Globus pallidus (tissue), 1 donor: ENCODE data around the gene ZFR2.
"Not testable (repeated sequence)": the region's sequence is repeated elsewhere in the genome, so short reads cannot be mapped to it uniquely, and the experiment has no call there.

ENCODE experiments used
- DNase-seq: peaks from one replicate; pipeline ENCODE4 v3.0.0-alpha.2; 2015; ENCODE audit warnings: low spot score

Gene ZFR2

DNA sequence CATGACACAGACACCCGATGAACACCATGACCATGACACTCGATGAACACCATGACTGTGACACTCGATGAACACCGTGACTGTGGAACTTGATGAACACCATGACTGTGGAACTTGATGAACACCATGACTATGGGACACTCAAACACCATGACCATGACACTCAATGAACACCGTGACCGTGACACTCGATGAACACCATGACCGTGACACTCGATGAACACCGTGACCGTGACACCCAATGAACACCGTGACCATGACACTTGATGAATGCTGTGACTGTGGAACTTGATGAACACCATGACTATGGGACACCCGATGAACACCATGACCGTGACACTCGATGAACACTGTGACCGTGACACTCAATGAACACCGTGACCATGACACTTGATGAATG lies 31.5 kb downstream of the ZFR2 start:
- no peak for DNase-seq

DNA sequence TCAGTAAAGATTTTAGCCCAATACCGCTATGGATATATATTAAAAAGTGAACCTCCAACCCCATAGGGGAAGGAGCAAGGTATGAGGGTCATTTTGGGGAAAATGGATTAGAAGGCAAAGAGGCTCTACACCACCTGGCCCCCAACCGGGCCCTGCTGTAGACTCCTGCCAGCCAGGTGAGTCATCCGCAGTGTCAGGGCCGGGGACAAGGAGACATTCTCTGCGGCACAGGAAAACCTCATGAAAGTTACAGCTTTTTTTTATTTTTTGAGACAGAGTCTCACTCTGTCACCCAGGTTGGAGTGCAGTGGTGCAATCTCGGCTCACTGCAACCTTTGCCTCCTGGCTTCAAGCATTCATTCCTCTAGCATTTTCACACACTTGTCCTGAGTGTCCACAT lies 32.0 kb downstream of the ZFR2 start:
- no peak for DNase-seq

DNA sequence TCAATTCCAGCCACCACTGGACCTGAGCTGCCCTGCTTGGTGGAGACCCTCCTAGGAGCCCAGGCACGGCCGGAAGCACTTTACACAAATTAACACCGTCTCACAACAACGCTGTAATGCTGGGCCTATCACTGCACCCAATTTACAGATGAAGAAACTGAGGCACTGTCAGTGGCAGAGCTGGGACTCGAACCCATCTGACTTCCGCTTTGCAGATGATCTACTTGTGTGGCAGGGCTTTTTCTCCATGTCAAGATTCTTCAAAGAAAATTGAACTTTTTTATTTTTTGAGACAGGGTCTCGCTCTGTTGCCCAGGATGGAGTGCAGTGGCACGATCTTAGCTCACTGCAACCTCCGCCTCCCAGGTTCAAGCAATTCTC lies 33.8 kb downstream of the ZFR2 start:
- DNase-seq: no peak

DNA sequence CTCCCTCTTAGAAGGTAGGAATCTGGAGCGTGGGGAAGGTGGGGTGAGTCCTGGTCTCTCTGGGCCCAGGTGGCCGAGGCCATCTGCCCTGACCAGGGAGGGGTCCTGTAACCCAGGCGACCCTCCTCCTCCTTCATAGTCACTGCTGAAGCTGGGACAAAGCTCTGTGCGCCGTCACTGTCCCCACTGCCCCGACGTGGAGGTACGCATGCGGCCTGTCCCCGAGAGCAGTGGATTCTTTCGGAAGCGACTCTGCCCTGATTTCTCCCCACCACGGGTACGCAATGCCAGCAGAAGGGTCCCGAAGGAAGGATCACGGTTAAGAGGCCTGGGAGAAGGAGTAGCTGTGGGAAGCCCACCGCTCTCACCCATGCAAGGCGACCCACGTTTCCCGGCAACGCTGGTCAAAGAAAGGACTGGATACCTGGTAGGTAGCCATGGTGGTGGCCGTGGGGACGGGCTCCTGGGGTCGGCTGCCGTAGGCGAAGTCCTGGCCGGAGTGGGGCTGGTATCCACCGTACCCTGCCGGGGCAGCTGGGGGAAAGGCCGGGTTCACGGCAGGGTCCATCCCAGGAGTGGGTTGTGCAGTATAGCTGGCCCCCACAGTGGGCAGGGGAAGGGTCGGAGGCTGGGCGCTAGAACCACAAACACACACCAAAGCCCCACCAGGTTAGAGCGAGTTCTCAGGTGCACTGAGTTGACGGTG lies 34.3 kb downstream of the ZFR2 start:
- DNase-seq: no peak

DNA sequence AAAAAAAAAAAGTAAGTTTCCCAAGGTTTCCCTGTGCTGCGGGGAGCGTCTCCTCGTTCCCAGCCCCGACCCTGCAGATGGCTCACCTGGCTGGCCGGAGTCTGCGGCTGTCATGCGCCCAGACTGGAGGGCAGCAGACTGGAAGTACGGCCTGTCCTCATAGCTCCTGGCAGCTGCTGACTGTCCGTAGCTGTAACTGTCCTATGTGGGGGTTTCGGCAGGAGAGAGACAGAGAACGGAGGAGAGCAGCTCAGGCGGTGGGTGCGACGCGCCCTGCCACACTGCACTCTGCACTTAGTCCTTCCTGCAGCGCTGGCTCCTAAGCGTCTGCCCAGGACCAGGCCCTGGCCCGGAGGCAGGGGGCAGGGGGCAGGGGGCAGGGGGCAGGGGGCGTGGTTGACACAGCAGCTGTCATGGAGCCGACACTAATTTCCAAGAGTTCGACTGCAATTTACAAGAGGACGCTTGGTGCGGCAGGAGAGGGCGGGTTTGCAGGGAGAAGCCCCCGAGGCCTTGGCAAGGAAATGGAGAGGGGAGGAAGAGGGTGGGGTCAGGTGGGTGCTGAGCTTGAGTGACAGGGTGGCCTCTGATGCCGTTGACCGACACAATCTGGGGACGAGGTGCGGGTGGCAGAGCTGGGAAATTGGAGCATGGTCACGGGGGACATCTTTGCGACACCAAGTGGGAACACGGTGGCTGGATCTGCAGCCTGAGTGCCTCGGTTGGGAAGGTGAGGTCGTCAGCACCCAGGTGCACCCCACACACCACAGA lies 35.1 kb downstream of the ZFR2 start:
- DNase-seq: no peak

DNA sequence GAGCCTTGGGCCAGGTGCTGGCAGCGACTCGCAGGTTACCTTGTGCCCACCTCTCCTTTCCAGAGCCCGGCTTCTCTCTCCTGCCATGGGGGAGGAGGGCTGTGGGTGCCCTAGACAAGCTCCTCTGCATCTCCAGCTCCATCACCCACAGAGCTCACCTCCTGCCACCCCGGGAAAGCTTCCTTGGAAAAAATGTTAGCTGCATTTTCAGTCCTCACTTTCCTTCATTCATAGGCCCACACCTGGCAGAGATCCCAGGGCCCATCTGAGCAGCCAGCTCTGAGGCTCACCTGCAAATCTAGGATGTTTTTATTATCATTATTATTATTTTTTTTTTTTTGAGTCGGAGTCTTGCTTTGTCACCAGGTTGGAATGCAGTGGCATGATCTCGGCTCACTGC lies 36.8 kb downstream of the ZFR2 start:
- DNase-seq: no peak

DNA sequence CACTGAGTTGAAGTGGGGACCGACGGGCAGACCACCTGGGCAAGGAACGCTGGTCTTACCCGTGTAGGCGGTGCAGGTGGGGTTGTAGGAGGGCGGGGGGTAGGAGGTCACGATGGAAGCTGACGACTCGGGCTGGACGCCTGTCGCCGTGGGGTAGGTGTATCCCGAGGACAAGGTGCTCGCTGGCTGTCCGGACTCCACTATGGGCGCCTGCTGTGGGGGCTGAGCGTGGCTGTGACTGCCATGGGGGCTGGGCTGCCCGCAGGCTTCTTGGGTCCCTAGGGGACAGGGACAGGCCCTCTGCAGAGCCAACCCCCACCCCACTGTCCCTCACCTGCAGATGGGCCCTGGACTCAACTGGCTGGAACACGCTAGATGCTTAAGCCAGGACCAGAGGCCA lies 37.2 kb downstream of the ZFR2 start:
- no peak for DNase-seq

DNA sequence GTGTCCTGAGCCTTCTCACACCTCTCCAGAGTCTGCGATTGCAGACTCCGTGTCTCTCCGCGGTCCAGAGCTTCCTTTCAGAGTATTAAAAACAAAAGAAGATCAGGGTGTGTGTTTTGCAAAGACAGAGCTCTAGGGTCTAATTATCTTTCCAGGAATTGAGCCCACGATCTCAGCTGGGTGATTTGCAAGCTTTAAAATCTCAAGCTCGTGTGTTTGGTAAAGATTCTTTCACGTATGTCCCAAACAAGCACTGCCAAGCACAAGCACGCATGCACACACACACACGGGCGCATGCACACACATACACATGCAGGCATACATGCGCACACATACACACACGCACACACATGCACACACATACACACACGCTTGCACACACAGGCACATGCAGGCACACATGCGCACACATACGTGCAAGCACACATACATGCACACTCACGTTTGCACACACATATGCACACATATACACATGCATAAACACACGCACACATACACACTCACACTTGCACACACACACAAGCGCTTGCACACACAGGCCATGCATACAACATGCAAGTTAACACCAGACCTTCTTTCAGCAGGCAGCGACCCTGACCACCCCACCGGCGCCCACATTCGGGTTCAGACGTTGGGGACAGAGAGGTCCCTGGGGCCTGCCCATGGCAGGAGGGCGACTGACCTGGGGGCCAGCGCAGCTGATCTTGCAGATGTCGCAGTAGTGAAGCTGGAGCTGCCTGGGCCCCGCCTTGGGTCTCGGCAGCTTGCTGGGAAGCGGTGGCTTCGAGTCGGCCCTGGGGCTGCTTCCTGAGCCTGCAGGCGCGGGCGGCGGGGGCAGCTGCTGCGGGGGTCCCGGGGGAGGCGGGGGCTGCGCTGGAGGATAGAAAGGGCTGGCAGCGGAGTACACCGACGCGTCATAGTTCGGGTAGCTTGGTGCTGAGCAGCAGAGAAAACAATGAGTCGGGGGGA lies 37.9 kb downstream of the ZFR2 start:
- DNase-seq: no peak

DNA sequence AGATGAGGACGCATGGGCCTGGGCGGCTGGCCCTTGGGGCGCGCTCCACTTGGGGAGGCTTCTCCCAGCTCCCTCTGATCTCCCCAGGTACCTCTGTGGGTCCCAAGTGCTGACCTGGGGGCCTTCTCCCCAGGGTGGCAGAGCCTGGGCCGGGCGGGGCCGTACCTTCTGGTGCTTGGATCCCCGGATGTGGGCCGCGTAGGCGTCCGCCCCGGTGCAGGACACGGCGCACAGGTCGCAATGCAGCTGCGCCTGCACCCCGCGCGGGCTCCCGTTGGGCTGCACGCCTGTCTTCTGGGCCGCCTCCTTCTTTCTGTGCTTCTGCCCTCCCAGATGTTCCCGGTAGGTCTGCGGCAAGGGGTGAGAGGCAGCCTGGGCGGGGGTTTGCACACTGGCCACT lies 41.5 kb downstream of the ZFR2 start:
- DNase-seq: no peak

DNA sequence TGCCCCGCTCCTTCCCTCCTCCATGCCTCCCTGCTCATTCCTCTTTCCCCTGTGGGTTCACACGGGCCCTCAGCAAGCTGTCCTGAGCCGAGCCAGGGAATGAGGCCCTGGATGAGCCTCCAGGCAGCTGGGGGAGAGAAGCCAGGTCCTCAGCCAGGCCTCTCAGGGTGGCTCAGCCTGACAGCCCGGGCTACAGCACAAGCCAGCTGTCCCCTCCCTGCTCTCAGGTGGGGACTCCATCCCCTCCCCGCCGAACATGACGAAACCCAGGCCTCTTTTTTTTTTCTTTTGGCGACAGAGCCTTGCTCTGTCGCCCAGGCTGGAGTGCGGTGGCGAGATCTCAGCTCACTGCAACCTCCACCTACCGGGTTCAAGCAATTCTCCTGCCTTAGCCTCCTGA lies 42.7 kb downstream of the ZFR2 start:
- DNase-seq: no peak

DNA sequence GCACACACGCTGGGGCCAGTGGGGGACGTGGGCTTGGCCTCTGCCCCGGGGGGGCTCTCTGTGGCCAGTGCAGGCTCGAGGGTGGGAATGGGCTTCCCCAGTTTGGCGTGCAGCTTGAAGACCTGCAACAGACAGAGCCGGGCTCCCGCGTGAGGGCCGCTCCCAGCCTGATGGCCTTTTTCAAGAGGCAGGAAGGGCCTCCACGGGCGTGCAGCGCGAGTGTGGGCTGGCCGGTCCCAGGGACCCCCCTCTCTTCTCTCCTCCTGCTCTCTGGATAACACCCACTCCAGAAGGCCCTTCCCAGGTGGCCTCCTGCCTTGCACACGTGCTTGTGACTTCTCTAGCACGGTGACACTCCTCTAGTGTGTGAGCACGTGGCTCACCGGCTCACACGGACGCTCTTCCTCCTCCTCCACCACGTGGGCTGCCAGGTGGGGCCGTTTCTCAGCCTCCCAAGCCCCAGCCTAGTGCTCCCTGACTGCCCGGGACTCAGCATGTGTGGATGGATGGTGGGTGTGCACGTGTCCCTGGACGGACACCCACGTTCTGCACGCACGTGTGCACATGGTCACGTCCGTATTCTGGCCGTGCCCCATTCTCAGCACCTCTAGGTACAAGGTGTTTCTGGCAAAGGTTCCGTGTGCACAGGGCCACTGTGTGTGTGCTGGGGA lies 43.4 kb downstream of the ZFR2 start:
- no peak for DNase-seq

DNA sequence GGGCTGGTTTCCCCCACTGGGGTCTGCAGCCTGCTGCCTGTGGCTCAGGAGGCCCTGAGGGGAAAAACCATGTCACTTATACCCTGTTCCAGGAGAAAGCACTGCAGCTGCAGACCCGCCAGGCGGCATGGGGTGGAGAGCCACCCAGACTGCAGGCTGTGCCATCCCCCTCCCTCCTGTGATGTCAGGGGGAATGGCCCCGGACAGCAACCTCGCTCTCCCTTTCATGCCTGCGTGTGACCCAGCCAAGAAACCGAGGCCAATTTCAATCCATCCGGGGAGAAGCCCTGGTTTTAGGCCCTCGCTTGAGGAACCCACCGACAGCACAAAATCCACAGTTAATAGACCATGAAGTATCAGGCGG lies 45.5 kb downstream of the ZFR2 start:
- no peak for DNase-seq

DNA sequence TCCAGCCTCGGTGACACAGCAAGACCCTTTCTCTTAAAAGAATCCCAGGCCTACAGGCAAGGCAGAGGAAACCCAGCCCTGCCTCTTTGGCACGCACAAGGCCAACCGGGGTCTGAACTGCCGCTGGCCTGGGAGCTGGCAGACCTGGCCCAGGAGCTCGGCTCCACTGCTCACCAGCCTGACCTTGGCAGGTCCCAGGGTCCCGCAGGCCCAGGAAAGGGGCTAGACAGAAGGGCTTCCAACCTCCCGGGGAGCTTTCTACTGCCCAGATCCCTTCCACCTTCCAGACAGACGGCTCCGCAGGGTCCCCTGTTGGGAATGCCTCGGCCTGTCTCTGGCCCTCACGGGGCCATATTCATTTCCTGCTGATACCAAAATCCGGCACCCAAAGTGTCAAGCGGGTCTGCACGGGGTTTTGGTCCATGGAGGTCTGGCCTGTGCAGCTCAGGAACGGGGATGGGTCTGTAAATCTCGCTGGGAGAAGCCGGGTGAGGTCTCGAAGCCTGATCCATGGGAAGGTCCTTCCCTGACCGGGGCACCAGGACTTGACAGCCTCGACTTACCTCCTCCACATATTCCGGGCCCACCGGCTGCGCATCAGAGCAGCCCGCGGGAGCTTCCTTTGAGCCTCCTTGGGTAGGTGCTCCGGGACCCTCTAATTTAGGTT lies 46.0 kb downstream of the ZFR2 start:
- no peak for DNase-seq

DNA sequence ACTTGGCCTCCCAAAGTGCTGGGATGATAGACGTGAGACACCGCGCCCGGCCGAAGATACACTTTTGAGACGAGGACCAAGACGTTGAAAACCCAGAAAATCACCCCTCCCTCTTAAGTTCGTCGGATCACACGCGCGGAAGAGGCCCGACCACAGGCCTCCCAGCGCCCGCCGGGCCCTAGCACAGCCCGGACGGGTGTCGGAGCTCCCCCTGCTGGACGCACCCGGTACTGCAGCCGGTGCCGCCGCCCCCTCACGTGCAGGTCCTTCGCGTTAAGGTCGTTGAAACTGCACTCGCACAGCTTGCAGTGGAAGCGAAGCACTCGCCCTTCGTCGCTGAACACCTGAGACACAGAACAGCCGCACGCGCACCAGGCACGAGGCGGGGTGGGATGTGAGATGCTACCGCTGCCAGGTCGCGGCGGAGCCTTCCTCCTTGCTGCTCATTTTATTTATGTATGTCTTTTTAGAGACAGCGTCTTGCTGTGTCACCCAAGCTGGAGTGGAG lies 46.9 kb downstream of the ZFR2 start:
- no peak for DNase-seq

DNA sequence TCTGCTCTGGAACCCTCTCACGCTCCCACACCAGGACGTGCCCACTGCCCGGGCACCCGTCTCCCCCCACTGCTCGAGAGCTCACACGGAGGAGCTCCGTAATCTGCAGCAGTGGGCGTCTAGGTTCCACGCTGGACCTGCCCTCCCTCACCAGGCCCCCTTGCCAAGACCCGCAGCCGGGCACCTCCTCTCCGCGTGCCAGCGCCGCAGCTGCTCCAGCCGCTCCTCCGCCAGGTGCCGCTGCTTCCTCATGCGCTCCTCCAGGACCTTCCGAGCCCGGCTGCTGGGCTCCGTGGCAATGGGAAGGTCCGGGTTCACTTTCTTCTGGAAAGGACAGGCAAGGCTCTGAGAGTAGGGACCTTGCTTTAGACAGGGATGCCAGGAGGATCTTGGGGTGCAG lies 47.7 kb downstream of the ZFR2 start:
- DNase-seq: no peak

DNA sequence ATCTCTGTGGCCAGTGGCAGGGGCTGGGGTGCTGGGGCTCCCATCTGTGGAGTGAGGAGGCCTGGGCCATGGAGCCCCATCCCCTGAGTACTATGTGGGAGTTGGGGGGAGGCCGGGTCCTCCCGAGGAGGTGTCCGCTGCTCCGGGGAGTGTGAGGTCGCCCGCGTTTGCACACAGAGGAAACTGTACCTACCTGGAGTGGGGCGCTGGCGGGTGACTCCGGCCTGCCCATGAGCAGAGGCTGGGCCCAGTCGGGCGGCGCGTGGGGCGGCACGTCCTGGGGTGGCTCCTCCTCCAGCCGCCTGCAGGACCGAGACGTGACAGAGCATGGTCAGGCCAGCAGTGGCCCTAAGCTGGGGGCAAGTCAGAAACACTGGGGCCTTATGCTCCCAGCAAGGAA lies 48.8 kb downstream of the ZFR2 start:
- DNase-seq: no peak

DNA sequence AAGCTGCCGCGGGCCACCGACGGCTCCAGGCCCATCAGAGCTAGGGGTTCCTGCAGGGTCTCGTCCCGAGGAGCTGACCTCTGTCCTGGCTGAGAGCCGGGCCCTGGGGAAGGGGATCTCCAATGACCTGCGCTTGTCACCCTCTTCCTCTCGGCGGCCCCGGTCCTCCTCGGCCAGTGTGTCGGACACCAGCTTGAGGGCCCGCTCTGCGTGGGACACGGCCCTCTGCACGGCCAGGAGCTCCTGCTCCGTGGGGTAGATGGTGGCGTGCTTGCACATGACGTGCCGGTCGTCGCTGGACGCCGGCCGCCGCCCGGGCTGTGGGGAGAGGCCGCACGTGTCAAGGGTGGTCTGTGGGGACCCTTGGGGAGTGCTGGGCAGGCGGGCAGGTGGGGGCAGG lies 49.9 kb downstream of the ZFR2 start:
- DNase-seq: no peak

DNA sequence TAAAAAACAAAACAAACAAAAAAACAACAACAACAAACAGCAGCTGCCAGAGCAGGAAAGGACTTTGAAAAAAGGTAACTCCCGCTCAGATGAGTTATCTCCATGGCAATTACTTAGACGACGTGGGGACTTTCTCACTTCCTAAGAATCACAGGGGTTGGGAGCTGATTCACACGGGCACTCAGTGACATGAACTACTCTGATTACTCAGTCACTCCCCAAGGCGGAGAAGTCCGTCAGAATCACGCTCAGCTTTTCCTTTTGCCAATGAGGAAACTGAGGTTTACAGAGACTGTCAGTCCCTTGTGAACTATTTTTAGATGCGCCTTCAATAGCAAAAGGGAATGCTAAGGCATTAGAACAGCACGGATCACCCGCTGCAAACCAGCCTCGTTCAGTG lies 50.4 kb downstream of the ZFR2 start:
- DNase-seq: no peak

DNA sequence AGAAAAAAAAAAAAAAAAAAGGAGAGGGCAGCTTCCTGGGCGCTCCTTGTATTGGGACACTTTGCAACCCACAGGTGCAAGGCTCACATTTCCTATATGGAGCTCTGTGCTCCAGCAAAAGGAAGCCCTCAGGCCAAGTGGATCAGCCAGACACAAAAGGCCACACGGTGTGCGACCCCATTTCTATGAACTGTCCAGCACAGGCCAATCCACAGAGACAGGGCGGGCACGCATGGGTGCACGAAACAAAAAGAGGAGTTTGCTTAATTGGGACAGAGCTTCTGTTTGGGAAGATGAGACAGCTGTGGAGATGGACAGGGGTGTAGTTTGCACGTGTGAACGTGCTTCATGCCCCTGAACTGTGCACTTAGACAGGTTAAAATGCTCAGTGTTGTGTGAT lies 51.1 kb downstream of the ZFR2 start:
- DNase-seq: no peak

DNA sequence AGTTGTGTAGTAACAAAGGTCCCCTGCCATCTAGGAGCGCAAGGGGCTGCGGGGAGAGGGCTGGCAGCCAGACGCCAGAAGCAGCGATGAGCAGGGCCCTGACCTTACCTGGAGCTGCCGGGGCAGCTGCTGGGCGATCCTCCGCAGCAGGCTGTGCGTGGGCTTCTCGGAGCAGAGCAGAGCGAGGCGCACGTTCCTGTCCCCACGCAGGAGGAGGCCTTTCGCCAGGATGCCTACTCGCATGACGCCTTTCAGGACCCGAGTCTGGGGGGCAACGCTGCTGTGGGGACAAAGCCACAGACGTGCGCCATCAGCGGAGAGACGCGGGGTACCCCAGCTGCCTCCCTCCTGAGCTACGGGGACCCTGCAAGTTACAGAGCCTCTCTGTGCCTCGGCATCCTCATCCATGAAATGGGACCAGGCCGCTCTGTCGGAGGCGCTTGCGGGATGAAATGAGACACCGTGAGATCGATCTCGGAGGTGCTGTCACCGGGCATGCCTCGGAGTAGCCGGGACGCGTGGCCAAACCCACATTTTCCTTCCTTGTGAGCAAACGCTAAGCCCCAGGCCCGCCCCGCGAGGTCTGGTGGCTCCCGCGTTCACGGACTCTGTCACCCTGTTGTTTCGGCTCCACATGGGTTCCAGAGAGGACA lies 52.1 kb downstream of the ZFR2 start:
- DNase-seq: no peak

DNA sequence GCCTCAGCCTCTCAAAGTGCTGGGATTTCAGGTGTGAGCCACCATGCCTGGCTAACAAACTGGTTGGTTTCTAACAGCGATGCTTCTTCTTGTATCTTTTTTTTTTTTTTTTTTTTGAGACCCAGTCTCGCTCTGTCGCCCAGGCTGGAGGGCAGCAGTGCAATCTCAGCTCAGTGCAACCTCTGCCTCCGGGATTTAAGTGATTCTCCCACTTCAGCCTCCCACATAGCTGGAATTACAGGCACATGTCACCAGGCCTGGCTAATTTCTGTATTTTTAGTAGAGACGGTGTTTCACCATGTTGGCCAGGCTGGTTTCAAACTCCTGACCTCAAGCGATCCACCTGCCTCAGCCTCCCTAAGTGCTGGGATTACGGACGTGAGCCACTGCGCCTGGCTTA lies 52.7 kb downstream of the ZFR2 start:
- not testable (repeated sequence) for DNase-seq
